Measurements from ENCODE around the gene NEK5.
"Not testable (repeated sequence)": the region's sequence is repeated elsewhere in the genome, so short reads cannot be mapped to it uniquely, and the experiment has no call there.

NEK5 gene

DNA sequence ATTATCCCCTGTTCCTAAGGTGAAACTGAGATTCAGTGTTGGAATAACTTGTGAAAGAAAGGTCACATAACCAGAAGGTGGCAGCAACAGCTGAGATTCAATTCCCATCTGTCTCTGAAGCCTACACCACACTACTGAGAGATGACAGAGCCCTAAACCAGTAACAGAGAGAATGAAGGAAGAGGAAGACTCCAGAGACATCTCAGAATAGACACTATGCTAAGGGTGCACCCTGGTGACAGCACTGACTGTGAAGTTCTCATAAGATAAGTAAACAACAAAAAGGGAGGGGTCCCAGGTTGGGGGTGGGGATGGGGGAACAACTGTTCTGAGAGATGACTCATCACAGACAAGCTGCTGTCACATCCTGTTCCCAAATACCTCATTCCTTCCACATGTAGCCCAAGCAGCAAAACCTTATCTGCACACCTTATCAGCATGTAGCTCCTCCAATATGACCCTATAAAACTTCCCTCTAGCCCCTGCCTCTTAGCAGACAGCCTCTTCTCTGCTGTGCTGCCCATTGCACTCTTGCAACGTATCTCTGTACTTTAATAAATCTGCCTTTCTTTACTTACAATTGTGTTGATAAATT lies 57.8 kb downstream of the NEK5 start:
- DNase-seq (ENCODE audit: low spot score) = peak; percentile 20

DNA sequence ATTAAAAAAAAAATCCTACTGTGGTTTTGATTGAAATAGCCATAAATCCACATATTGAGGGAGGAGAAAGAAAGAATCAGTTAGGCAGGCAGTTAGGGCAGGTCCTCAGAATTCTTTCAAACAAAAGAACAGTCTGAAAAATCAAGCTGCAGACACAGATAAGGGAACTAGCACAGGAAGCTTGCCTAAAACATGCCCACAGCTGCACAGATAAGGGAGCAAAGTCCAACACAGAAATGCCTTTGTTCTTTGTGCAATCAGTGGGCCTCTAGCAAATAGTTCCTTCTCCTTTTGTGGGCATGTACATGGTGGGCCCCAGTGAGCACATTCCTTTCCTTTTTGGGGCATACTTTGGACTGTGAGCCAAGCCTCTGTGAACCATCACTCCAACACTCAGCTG lies 61.6 kb downstream of the NEK5 start:
- DNase-seq (ENCODE audit: low spot score) = no peak

DNA sequence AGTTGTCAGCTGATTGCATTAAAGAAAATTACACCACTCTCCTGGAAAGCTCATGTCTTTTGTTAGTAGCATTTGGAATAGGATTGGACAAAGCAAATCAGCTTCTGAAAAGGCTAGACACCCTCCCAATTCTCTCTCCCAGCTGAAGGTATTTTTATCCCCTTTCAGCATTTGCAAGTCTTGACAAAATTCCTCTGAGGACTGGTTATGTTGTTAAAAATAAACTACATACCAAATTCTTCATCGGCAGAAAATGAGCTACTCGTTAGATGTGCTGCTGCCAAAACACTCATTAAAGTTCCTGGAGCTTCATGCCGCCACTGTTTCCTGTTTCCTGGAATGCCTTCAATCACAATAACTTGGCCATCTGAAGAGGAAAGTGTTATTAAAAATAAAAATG lies 67.3 kb downstream of the NEK5 start:
- no peak for DNase-seq (ENCODE audit: low spot score)

DNA sequence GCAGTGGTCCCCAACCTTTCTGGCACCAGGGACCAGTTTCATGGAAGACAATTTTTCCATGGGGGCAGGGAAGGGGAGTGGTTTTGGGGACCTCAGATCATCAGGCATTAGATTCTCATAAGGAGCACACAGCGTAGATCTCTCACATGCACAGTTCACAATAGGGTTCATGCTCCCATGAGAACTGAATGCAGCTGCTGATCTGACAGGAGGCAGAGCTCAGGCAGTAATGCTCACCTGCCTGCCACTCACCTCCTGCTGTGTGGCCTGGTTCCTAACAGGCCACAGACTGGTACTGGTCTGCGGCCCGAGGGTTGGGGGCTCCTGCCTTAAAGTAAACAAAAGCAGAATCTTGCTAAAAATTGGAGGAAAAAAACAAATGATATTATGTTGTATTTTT lies 67.8 kb downstream of the NEK5 start:
- not testable (repeated sequence) for DNase-seq (ENCODE audit: low spot score)

DNA sequence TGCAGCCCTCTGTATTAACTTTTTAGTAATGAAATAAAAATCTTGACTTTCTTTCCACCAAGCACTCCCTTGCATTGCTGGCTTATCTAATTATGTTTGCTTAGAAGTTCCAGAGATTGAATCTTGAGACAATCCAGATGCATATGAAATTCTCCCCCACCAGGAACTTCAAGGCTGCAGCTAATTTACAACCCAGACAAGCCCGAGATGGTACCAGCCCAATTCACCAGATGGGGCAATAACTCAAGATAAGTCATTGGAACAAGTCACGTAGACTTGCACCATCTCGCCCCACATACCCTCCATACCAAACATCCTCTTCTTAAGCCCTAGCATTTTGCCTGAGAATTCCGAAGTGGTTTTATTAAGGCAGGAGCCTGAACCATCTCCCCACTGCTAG lies 75.4 kb downstream of the NEK5 start:
- DNase-seq (ENCODE audit: low spot score) = no peak

DNA sequence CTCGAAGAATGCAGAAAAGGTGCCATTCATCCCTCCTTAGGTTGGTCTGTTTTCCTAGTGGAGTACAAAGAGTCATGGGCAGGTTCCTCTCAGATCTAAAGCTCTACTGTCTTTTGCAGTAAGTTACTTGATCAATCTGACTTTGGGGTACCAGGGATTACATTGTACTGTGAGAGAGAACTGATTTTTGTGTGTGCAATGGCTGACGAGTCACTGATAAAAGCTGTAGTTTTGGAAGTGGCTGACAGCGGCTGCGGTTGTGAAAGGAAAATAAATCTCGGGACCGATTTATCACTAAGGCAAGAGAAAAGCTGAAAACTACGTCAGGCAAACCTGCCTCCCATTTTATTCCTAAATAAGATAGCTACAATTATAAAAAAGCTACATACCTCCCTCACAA lies 77.5 kb downstream of the NEK5 start:
- DNase-seq (ENCODE audit: low spot score) = no peak

DNA sequence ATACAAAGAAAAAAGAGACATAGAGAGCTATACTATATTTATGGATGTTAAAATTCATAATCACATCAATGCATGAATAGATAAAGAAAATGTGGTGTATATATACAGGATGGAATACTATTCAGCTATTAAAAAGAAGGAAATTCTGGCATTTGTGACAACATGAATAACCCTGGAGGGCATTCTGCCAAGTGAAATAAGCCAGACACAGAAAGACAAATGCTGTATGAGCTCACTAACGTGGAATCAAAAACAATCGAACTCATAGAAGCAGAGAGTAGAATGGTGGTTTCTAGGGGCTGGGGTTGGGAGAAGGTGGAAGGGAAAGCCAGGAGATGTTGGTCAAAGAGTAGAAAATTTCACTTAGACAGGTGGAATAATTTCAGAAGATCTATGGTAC lies 80.4 kb downstream of the NEK5 start:
- no peak for DNase-seq (ENCODE audit: low spot score)

DNA sequence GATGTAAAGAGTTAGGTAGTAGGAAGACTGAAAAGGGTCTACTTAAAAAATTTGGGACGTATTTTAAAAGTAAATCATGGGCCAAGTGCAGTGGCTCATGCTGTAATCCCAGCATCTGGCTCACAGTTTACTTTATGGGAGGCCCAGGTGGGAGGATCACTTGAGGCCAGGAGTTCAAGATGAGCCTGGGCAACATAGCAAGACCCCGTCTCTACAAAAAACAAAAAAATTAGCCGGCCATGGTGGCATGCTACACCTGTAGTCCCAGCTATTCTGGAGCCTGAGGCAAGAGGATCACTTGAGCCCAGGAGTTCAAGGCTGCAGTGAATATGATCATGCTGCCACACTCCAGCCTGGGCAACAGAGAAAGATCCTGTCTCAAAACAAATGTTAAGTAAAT lies 81.4 kb downstream of the NEK5 start:
- DNase-seq (ENCODE audit: low spot score) = no peak

DNA sequence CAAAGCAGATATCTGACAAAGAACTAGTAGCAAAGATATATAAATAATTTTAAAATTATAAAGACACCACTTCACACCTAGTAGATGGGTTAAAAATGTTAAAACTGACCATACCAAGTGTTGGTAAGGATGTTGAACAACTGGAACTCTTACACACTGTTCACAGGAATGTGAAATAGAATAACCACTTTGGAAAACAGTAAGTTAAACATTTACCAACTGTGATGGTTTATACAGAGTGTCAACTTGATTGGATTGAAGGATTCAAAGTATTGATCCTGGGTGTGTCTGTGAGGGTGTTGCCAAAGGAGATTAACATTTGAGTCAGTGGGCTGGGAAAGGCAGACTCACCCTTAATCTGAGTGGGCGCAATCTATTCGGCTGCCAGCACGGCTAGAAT lies 85.2 kb downstream of the NEK5 start:
- no peak for DNase-seq (ENCODE audit: low spot score)

DNA sequence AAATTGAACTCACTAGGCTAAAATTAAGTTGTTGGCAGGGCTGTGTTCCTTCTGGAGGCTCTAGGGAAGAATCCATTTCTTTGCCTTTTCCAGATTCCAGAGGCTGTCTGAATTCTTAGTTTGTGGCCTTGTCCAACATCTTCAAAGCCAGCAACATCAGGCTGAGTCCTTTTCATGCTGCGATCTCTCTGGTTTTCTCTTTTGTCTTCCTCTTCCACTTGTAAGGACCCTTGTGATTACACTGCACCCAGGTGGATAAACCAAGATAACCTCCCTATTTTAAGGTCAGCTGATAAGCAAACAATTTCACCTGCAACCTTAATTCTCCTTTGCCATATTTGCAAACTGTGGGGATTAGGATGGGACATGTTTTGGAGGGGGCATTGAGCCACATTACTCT lies 92.8 kb downstream of the NEK5 start:
- no peak for DNase-seq (ENCODE audit: low spot score)

DNA sequence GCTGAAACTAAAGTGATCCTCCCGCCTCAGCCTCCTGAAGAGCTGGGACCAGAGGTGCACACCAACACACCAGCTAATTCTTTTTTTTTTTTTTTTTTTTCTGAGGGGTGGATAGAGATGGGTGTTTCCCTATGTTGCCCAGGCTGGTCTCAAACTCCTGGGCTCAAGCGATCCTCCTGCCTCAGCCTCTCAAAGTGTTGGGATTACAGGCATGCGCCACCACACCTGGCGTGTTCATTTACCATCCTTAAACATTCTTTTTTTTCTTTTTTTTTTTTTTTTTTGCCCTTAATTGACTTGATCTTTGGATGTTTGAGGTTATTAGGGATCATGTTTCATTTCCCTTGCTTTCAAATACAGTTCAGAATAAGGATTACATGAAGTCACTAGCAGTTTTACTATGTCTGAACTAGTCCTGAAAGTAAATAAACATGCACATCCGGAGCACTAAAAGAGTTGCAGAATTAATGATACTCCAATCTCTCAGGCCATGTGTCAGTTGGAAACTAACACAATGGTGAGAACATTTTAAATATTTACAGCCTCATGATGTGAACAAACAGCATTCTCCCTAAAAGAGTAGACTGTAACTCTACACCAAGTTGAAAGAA lies 94.2 kb downstream of the NEK5 start:
- no peak for DNase-seq (ENCODE audit: low spot score)

DNA sequence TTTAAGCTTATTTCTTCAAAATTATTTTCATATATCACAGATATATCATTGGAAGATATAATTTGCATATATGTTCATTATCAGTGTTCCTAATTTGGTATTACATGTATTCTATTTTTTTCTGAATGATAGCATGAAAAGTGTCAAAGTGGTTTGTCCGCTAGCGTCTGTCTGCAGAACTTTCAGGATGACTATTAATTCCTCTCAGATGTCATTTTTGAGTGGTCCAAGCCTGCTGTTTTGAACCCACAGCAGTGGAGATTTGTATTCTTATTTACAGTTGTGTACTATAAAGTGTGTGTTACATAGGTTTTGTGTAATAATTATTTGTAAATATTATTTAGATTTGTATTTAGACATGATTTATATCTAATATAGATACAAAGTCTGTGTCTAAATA lies 95.8 kb downstream of the NEK5 start:
- DNase-seq (ENCODE audit: low spot score) = no peak

DNA sequence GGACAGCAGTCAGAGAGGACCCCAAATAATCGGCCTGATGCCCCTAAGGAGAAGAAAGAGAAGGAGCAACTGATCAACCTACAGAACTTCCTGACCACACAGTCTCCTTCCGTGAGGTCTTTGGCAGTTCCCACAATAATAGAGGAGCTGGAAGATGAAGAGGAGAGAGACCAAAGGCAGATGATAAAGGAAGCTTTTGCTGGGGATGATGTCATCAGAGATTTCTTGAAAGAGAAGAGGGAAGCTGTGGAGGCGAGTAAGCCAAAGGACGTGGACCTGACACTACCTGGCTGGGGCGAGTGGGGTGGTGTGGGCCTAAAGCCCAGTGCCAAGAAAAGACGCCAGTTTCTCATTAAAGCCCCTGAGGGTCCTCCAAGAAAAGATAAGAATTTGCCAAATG lies 98.5 kb downstream of the NEK5 start:
- DNase-seq (ENCODE audit: low spot score) = not testable (repeated sequence)

DNA sequence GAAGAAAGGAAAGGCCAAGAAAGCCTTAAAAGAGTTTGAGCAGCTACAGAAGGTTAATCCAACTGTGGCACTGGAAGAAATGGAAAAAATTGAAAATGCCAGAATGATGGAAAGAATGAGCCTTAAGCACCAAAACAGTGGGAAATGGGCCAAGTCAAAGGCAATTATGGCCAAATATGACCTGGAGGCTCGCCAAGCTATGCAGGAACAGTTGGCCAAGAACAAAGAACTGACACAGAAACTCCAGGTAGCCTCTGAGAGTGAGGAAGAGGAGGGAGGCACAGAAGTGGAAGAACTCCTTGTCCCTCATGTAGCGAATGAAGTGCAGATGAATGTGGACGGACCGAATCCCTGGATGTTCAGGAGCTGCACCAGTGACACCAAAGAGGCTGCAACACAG lies 99.3 kb downstream of the NEK5 start:
- DNase-seq (ENCODE audit: low spot score) = no peak

DNA sequence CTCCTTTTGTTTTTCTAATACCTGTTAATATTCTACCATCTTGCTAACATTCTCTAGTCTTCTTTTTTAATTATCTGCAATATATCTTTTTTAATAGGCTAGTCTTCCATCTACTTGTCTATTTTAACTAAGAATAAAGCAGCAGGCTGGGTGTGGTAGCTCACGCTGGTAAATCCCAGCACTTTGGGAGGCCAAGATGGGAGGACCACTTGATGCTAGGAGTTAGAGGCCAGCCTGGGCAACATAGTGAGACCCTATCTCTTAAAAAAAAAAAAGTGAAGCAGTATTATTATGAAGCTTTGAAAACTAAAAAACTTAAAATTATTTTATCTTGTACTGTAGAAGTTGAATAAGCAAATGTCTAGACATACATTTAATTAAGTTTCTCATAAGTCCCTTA lies 101.0 kb downstream of the NEK5 start:
- DNase-seq (ENCODE audit: low spot score) = no peak

DNA sequence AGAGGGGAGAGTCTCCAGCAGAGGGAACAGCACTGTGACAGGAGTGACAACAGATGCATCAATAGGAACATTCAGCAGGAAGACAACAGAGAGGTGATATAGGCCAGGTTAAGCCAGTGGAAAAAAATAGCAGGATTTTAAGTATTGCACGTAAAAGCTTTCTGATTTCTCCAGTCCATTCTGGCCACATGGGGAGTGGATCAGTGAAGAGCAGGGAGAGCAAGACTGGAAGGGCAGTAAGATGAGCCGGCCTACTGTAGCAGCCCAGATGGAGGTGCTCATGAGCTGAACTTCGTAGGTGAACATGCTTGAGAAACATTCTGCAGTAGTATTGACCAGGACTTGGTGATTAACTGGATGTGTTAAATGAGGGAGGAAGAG lies 102.6 kb downstream of the NEK5 start:
- DNase-seq (ENCODE audit: low spot score) = no peak

DNA sequence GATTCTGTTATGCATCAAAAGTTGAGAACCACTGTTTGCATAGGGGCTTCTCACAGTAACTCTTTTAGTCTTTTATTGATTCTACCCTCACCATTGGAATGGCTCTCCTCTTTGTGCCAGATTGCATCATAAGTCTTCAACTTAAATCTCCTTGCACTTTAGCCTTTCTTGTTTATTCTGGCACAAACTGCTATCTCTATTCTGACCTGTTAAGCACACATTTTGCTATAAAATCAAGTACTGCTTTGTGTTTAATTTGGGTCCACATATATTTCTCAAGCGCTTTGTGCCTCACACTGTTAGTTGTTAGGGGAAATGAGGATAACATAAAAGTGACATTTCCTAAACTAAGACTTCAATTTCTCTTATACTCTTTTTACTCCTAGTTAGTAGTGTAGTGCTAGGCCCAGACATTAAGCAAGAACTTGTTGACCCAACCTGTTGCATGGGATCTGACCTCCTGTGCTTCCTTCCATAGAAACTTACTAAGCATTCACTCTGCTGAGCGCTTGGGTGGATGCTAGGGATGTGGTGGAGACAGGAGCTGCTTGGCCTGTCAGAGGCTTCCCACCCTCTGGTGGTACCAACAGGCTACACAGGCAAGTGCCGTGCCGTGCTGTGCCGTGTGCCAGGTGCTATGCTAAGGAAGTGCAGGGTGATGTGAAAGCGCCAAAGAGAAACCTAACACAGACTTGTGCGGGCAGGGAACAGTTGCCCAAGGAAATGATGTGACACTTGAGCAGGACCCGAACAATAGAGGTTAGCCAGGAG lies 103.2 kb downstream of the NEK5 start:
- peak; percentile 43 for DNase-seq (ENCODE audit: low spot score)

DNA sequence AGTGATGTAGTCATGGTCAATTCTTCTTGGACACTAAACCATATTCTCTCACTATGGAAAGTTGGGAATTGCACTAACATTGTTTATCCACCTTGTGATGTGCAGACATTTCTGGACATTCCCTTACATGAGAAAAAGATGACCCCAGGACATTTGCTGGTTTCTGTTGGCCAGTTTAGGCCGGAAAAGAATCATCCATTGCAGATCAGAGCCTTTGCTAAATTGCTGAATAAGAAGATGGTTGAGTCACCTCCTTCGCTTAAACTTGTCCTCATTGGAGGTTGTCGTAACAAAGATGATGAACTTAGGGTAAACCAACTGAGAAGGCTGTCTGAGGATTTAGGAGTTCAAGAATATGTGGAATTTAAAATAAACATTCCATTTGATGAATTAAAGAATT lies 104.4 kb downstream of the NEK5 start, which contains the start of gene UTP14C:
TSS of gene UTP14C (plus strand) at position 211 of the 400 bp plus-strand sequence. CDS start 4,114 bp downstream, outside the sequence.
- DNase-seq (ENCODE audit: low spot score) = no peak

DNA sequence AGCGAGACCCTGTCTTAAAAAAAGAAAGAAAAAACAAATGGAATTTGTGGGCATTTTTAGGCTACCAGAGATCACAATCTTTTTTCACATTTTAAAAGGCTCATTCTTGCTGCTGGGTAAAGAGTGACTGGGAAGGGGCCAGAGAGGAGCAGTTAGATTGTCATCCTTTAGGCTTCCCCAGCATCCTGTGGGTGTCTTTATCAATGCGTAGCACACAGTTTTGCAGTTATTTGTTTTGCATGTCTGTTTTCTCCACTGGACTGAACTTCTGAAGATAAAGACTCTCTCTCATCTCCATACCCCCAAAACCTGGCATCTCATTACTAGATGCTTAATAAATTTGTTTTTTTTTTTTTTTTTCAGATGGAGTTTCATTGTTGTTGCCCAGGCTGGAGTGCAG lies 106.5 kb downstream of the NEK5 start:
- no peak for DNase-seq (ENCODE audit: low spot score)

DNA sequence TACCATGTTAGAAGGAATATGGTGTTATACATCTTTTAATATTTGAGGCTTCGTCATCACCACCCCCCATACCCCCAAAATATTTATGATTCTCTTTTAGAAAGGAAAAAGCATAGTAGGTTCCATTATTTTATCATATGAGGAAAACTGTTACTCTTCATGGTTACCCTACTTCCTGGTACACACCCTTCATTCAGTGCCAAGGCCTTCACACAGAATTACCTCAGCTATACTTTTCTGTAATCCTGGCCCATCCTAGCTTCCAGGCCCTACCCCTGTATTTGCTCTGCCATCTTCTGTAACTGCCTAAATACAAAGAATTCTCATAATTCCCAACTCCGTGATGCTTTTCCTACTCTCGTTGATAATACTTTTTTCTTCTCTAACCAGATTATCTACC lies 108.7 kb downstream of the NEK5 start:
- DNase-seq (ENCODE audit: low spot score) = no peak

DNA sequence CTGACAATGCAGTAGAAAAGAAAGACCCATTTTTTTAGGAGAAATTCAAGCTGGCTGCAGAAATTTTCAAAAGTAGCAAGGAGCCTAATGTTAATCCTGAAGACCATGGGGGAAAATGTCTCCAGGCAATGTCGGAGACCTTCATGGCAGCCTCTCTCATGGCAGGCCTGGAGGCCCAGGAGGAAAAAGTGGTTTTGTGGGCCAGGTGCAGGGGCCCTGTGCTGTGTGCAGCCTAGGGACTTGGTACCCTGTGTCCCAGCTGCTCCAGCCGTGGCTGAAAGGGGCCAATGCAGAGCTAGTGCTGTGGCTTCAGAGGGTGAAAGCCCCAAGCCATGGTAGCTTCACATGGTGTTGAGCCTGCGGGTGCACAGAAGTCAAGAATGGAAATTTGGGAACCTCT lies 112.6 kb downstream of the NEK5 start:
- DNase-seq (ENCODE audit: low spot score) = no peak

DNA sequence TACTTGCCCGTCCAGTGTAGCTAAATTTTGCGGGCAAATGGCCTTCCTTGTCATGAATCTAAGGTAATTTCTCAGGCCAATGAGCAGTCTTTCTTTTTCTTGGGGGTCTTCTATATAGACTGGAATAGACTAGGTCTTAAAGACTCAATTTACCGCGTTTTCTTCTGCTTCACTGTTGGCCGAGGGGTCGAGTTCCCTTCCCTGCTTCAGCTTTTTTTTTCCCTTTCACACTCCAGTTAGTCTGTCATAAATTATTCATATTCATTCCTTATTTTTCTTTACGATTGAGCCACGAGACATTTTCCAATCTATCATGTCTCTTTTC lies 116.4 kb downstream of the NEK5 start:
- DNase-seq (ENCODE audit: low spot score) = no peak

DNA sequence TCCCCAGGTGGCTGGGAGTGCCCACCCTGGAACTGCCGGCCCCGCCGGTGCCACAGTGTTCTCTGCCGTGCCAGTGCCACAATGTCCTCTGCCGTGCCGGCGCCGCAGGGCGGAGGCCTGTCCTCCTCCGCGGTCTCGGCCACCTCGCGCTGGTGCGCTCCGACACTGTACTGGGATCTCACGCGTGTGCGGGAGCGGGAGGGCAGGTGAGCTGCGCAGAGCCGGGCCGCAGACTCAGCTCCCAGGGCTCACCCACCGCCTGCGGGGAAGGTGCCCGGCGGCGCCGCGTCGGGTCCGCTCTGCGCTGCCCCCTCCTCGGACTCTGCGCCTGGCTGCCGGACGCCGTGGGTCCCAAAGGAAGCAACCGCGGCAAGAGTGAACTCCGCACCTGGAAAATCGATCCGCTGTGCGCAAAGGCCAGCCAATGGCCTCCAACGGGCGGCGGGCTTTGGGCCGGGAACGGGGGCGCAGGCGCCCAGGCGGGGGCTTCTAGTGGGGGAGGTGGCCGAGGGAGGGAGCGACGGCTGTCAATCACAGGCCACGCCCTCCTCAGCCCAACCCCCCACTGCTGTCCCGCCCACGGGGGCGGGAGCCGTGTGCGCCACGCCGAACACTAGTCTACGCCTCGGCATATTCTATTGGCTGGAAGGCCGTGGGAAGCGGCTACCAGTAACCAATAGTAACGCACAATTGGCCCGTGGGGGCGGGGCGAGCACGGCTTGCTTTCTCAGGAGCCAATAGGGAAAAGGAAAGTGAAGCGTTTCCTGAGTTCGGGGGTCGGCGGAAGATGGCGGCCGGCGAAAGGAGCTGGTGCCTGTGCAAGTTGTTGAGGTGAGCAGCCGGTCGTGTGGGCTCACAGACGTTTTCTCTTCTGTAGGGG lies 117.0 kb downstream of the NEK5 start, which contains the start of gene ALG11:
TSS of gene ALG11 (plus strand) at position 767 of the 880 bp plus-strand sequence. CDS start at position 788, 21 bp downstream.
- peak; percentile 85 for DNase-seq (ENCODE audit: low spot score)

Measured in HuH-7 (cell line).